IMR-90 (cell line): Measurements from ENCODE around the gene URB1. TPM values are rescaled to one million over a fixed set of nuclear protein-coding genes. Genes with fewer than 3 reads are reported as not detected.

ENCODE experiments used
- ATAC-seq: fragments of 200-7000 bp; cut with Tn5 transposase; 2 replicates; pipeline ENCODE4 v1.9.1; 2020; ENCODE audit warnings: low read depth, mild to moderate bottlenecking, moderate library complexity
- BruUV-seq: library from RNA; stranded (reverse); fragments of 400-500 nt; replicated peaks from 2 replicates; lab custom pipeline; 2021; lab: Mats Ljungman, UMichigan
- CTCF ChIA-PET: fragments of 300-600 bp; formaldehyde crosslinking; extraction: SDS; loops from one replicate; lab custom pipeline; 2021; ENCODE audit warnings: antibody characterized with exemption; lab: Yijun Ruan, JAX
- POLR2A ChIA-PET: fragments of 300-600 bp; sonication (Branson Sonifier 250); formaldehyde crosslinking; loops from one replicate; lab custom pipeline; 2022; ENCODE audit warnings: antibody characterized with exemption; ENCODE audit not compliant: unreplicated experiment; lab: Charles Lee
- DNase-seq: peaks from one replicate; pipeline ENCODE4 v3.0.0; 2013
- H2AFZ ChIP-seq: replicated peaks from 2 replicates; pipeline ENCODE3; 2013; ENCODE audit warnings: low read length, mild to moderate bottlenecking; ENCODE audit not compliant: poor library complexity
- H2AK5ac ChIP-seq: 2 replicates; pipeline ENCODE4 v1.6.1; 2013; ENCODE audit warnings: low read depth, low read length, inconsistent platforms
- H2AK9ac ChIP-seq: replicated peaks from 2 replicates; pipeline ENCODE3; 2013; ENCODE audit warnings: mild to moderate bottlenecking, low read depth, low read length, moderate library complexity; ENCODE audit not compliant: poor library complexity
- H2BK120ac ChIP-seq: 2 replicates; pipeline ENCODE4 v1.6.1; 2013; ENCODE audit warnings: low read depth, low read length, inconsistent platforms
- H2BK15ac ChIP-seq: 3 replicates; pipeline ENCODE4 v1.6.1; 2013; ENCODE audit warnings: low read depth, low read length, inconsistent platforms
- H2BK20ac ChIP-seq: 2 replicates; pipeline ENCODE4 v1.6.1; 2013; ENCODE audit warnings: low read depth, mild to moderate bottlenecking, inconsistent platforms, low read length, moderate library complexity
- H2BK5ac ChIP-seq: 2 replicates; pipeline ENCODE4 v1.6.1; 2013; ENCODE audit warnings: mild to moderate bottlenecking, low read depth, low read length, inconsistent platforms; ENCODE audit not compliant: poor library complexity, severe bottlenecking
- H3K14ac ChIP-seq: replicated peaks from 2 replicates; pipeline ENCODE4 v1.6.1; 2013; ENCODE audit warnings: low read depth, low read length, inconsistent platforms
- H3K18ac ChIP-seq: 2 replicates; pipeline ENCODE4 v1.6.1; 2013; ENCODE audit warnings: low read depth, low read length, control low read depth
- H3K23ac ChIP-seq: 2 replicates; pipeline ENCODE4 v1.6.1; 2013; ENCODE audit warnings: low read depth, low read length, inconsistent platforms
- H3K27ac ChIP-seq: 2 replicates; pipeline ENCODE4 v1.5.1; 2013; ENCODE audit warnings: mild to moderate bottlenecking, control low read depth, low read length; ENCODE audit not compliant: insufficient read depth
- H3K27me3 ChIP-seq: 2 replicates; pipeline ENCODE4 v1.6.1; 2013; ENCODE audit warnings: low read length; ENCODE audit not compliant: control insufficient read depth, insufficient read depth
- H3K36me3 ChIP-seq: 2 replicates; pipeline ENCODE4 v1.6.1; 2013; ENCODE audit warnings: low read length, mixed read lengths; ENCODE audit not compliant: control insufficient read depth, insufficient read depth
- H3K4ac ChIP-seq: 2 replicates; pipeline ENCODE4 v1.6.1; 2013; ENCODE audit warnings: low read depth, low read length, inconsistent platforms
- H3K4me1 ChIP-seq: 2 replicates; pipeline ENCODE4 v1.6.1; 2013; ENCODE audit warnings: low read length, mixed read lengths; ENCODE audit not compliant: control insufficient read depth, insufficient read depth
- H3K4me2 ChIP-seq: 2 replicates; pipeline ENCODE4 v1.6.1; 2013; ENCODE audit warnings: low read depth, mild to moderate bottlenecking, control low read depth, low read length, moderate library complexity
- H3K4me3 ChIP-seq: 2 replicates; pipeline ENCODE4 v1.5.1; 2013; ENCODE audit warnings: low read depth, mild to moderate bottlenecking, control low read depth, low read length, moderate library complexity; ENCODE audit not compliant: insufficient read depth
- H3K56ac ChIP-seq: 2 replicates; pipeline ENCODE4 v1.6.1; 2013; ENCODE audit warnings: low read length, inconsistent platforms; ENCODE audit not compliant: insufficient read depth; ENCODE audit errors: extremely low read depth
- H3K79me1 ChIP-seq, 2 experiments: 2 replicates each; pipeline ENCODE4 v1.6.1; 2013; ENCODE audit warnings: low read length in 2 of 2, inconsistent platforms in 1 of 2, low read depth in 1 of 2
- H3K9ac ChIP-seq: 2 replicates; pipeline ENCODE4 v1.6.1; 2013; ENCODE audit warnings: low read depth, low read length, control low read depth
- H3K9me1 ChIP-seq: 2 replicates; pipeline ENCODE4 v1.6.1; 2013; ENCODE audit warnings: low read length, inconsistent platforms; ENCODE audit not compliant: insufficient read depth
- H3K9me3 ChIP-seq: 2 replicates; pipeline ENCODE4 v1.6.1; 2013; ENCODE audit warnings: low read length; ENCODE audit not compliant: control insufficient read depth, insufficient read depth
- H4K20me1 ChIP-seq: 2 replicates; pipeline ENCODE4 v1.6.1; 2013; ENCODE audit warnings: low read length, inconsistent platforms; ENCODE audit not compliant: insufficient read depth
- H4K5ac ChIP-seq: 2 replicates; pipeline ENCODE4 v1.6.1; 2013; ENCODE audit warnings: mild to moderate bottlenecking, low read depth, low read length, control low read depth
- H4K8ac ChIP-seq, 2 experiments: 2 replicates each; pipeline ENCODE4 v1.6.1; 2013; ENCODE audit warnings: low read depth in 2 of 2, low read length in 2 of 2, control low read depth in 1 of 2, inconsistent platforms in 1 of 2
- H4K91ac ChIP-seq: 2 replicates; pipeline ENCODE4 v1.6.1; 2013; ENCODE audit warnings: low read depth, low read length, inconsistent platforms; ENCODE audit not compliant: insufficient read depth
- BHLHE40 ChIP-seq: fragments of 150-350 bp; IDR thresholded peaks from 2 replicates; pipeline ENCODE4 v1.6.1; 2016; ENCODE audit warnings: mild to moderate bottlenecking, low read depth, low read length
- WGBS, 2 experiments: methylation state at CpG; one replicate each; pipeline versions ENCODE4 v1.1.5 to v1.1.7; 2013; ENCODE audit warnings: missing lambda C conversion rate in 2 of 2; ENCODE audit not compliant: insufficient read length in 1 of 2; ENCODE audit errors: extremely low coverage in 2 of 2; 5-methylcytosine and 5-hydroxymethylcytosine counted together
- dilution Hi-C: fragments of 300-500 bp; cut with HindIII; formaldehyde crosslinking; loops from one replicate; pipeline ENCODE4 v1.14.3; 2018; ENCODE audit warnings: low sequenced_read_pairs; ENCODE audit not compliant: unreplicated experiment
- in situ Hi-C: fragments of 300-500 bp; cut with MboI; formaldehyde crosslinking; loops from 3 replicates; pipeline ENCODE4 v1.14.3; 2019; ENCODE audit warnings: low sequenced_read_pairs, inconsistent platforms, mixed read lengths
- intact Hi-C: fragments of 100-400 bp; cut with micrococcal nuclease; formaldehyde crosslinking; loops from 2 replicates; pipeline ENCODE4 v1.10.0; 2022
- polyA plus RNA-seq, 3 experiments: library from polyadenylated mRNA; depleted of rRNA; stranded (reverse); fragments of >200 nt; gene quantifications; 2 replicates each; pipeline ENCODE4 v1.2.3, GENCODE V29; 2012; ENCODE audit warnings: low replicate concordance in 1 of 3
- total RNA-seq: library from RNA; depleted of rRNA; stranded (reverse); fragments of >200 nt; gene quantifications from 2 replicates; pipeline ENCODE4 v1.2.3, GENCODE V29; 2012

URB1 gene
- total and polyA plus RNA-seq, 2 of the 4 experiments (the other 2 are of a cell fraction): 9.2 to 12.7 TPM

DNA sequence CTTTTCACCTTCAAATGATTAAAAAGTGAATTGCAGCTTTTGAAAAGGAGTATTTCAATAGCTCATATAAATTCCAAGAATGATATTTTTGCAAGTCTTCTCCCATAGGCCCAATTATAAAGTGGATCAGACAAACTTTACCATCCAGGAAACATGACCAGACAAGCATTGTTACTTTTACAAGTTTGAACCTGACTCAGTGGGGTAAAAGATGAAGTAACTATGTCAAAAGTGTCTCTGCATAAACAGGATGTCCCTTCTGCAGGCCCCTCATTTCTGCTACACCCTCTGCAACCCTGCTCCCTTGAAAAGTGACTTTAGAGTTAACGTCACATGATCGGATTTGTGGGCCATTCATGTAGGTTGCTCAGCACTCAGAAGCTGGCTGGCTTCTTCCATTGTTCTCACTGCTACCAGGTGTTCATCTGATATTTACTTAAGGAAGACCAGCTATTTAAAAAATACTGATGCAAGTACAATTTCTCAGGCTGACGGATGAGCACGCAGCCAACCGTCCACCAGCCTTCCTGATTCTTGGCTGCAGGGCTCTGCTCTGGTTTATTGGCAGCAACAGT is 32.3 kb downstream of the URB1 start:
- Histone ChIP-seq H4K91ac (no peak overlapping the region), H2AK5ac (no peak overlapping the region), H3K9ac (no peak overlapping the region), H4K5ac (no peak overlapping the region), H3K4me1 (peaks cover 2% of the 10 kb centered on the region; the same call in 1 of the 2 replicates), H3K4me3 (no peak overlapping the region), H3K4ac (no peak overlapping the region), H3K14ac (no peak overlapping the region), H2AFZ (no peak overlapping the region), H3K18ac (no peak overlapping the region), H3K4me2 (no peak overlapping the region), H2AK9ac (no peak overlapping the region), H3K56ac (no peak overlapping the region), H2BK120ac (no peak overlapping the region), H3K36me3 (peaks cover 74% of the 10 kb centered on the region), H2BK20ac (no peak overlapping the region), H3K23ac (no peak overlapping the region), H3K9me3 (no peaks in the 10 kb centered on the region), H3K27me3 (no peaks in the 10 kb centered on the region), H2BK15ac (no peak overlapping the region), H3K27ac (no peak overlapping the region), H2BK5ac (no peak overlapping the region), H4K8ac (no peak overlapping the region), H4K20me1 (no peaks in the 10 kb centered on the region), H3K9me1 (no peaks in the 10 kb centered on the region), H3K79me1 (peaks cover 11 to 14% of the 10 kb centered on the region in 2 experiments)
- ChIA-PET POLR2A (no interaction called here), CTCF (interaction anchor here (1.6 kb wide), 1 partner anchor 35 kb away, joined by 3 read pairs; no protein-coding TSS in a partner anchor)
- BruUV-seq: no TSS peak
- no peak for TF ChIP-seq BHLHE40
- dilution Hi-C loops (no loop called here), intact Hi-C loops (no loop called here), in situ Hi-C loops (no loop called here)
- WGBS, 2 experiments: 89% methylated on average over 5 of the region's 5 CpGs; no CpG with 5 or more reads in 1 of the 2 experiments
- ATAC-seq: no peak
- DNase-seq: no peak
